Fibroblast of skin of back (primary cell): Measurements from ENCODE around the gene TEX55. TPM values are rescaled to one million over a fixed set of nuclear protein-coding genes. Genes with fewer than 3 reads are reported as not detected.
"Not testable (repeated sequence)": the region's sequence is repeated elsewhere in the genome, so short reads cannot be mapped to it uniquely, and the experiment has no call there.

Experiments used
- DNase-seq: peaks from one replicate; pipeline ENCODE4 v3.0.0-alpha.2; 2013
- polyA plus RNA-seq, 2 experiments: library from polyadenylated mRNA; unstranded; fragments of 120-200 nt; gene quantifications; one replicate each; pipeline ENCODE4 v1.2.1, GENCODE V29; 2013; ENCODE audit not compliant: insufficient read length in 2 of 2

The TEX55 gene
- polyA plus RNA-seq (2013, experiment 1 of 2; ENCODE audit: insufficient read length) = not detected
- polyA plus RNA-seq (2013, experiment 2 of 2; ENCODE audit: insufficient read length) = not detected

DNA sequence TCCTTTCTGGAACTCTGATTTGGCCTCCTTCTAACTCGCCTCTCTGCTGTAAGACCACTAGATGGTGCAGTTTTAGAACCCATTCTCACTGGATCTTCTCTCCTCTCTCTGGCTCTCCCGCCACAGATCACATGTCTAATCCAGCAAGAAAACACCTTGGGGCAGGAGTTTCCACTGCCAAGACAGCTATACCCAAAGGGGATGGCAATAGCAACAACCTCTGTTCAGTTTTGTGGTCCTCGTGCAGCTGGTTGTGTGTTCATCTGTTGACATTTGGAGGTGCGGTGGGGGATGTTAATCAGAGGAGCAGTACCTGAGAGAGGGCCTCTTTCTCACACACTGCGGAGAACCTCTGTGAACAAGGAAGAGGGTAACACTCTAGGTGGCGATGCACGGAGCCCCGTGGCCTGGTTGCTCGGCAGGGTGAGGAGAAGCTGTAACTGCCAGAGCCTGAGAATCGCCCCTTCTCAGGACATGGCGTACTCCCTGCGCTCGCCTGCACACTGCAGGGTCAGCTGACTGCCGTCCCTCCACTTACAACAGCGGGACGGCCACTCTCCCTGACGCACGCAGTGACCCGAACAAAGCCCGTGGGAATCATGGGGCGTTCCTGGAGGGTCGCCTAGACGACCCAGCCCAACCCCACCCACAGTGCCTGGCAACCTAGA lies at the start of gene TEX55:
Gene TEX55 (plus strand): TSS at position 666 of the 668 bp plus-strand sequence. CDS start 25 bp downstream, outside the sequence.
- peak; percentile 58 for DNase-seq

DNA sequence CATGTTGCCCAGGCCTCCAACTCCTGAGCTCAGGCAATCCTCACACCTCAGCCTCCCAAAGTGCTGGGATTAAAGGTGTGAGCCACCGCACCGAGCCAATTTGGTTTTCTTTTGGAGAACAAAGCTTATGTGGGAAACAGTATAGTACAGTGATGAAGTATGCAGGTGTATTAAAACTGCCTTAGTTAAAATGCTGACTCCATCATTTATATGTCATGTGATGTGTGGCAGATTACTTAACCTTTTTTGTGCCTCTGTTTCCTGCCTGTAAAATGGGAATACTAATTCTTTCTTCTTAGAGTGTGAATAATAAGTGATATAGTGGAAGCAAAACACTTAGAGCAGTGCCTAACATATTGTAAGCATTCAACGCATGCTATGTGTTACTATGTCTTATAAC lies 48.0 kb upstream of the TEX55 start:
- DNase-seq = no peak

- DNase-seq = peak; percentile 49
Observed at GRCh38 chr3:119098619-119099222, 47.2 kb upstream of the TEX55 start.

DNA sequence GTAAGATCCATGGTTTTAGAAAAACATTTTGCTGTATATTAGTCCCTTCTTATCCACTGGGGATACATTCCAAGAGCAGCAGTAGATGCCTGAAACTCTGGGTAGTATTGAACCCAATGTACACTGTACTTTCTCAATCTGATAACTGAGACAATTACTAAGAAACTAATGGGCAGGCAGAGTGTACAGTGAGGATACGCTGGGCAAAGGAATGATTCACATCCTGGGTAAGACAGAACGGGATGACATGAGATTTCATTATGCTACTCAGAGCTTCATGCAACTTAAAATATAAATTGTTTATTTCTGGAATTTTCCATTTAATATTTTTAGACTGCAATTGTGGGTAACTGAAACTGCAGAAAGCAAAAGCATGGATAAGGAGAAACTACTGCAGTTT lies 46.2 kb upstream of the TEX55 start:
- no peak for DNase-seq

DNA sequence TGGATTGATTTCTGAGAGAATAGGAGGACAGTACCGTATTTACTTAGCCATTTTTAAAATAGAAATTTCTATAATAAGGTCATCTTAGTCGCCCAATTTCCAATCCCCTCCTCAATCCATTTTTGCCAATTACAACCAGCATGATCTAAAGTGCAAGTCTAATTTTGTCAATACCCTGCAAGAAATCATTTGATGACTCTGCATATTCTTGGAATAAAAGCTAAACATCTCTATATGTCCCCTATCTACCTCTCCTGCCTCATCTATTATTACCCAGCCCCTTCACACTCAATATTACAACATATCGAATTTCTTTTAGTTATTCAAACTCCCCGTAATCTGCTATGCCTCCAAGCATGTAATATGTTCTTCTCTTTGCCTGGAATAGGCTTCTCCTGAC lies 41.9 kb upstream of the TEX55 start:
- DNase-seq = no peak

DNA sequence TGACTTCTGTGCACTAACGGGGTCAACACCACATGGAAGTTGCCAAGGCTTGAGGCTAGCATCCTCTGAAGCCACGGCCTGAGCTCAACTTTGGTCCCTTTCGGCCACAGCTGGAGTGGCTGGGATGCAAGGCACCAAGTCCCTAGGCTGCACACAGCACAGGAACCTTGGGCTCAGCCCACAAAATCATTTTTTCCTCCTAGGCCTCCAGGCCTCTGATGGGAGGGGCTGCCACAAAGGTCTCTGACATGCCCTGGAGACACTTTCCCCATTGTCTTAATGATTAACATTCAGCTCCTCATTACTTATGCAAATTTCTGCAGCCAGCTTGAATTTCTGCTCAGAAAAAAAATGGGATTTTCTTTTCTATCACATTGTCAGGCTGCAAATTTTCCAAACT lies 27.6 kb upstream of the TEX55 start:
- not testable (repeated sequence) for DNase-seq

- no peak for DNase-seq
Observed at GRCh38 chr3:119120480-119120879, 25.5 kb upstream of the TEX55 start.

DNA sequence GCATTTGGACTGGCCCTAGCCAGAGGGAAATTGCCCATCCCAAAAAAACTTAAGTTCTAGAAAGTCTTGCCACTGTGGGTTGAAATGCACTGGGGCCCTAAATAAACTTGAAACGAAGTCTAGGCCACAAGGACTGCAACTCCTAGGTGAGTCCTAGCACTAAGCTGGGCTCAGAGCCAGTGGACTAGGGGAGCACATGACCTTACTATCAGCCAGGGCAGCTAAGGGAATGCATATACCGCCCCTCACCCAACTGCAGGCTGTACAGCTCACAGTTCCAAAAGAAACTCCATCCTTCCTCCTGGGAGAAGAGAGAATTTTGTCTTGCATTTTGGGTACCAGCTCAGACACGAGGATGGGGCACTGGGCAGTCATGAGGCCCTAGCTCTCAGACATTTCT lies 23.6 kb upstream of the TEX55 start:
- DNase-seq = no peak

GRCh38 chr3:119125342-119125741 lies 20.6 kb upstream of the TEX55 start:
- no peak for DNase-seq

DNA sequence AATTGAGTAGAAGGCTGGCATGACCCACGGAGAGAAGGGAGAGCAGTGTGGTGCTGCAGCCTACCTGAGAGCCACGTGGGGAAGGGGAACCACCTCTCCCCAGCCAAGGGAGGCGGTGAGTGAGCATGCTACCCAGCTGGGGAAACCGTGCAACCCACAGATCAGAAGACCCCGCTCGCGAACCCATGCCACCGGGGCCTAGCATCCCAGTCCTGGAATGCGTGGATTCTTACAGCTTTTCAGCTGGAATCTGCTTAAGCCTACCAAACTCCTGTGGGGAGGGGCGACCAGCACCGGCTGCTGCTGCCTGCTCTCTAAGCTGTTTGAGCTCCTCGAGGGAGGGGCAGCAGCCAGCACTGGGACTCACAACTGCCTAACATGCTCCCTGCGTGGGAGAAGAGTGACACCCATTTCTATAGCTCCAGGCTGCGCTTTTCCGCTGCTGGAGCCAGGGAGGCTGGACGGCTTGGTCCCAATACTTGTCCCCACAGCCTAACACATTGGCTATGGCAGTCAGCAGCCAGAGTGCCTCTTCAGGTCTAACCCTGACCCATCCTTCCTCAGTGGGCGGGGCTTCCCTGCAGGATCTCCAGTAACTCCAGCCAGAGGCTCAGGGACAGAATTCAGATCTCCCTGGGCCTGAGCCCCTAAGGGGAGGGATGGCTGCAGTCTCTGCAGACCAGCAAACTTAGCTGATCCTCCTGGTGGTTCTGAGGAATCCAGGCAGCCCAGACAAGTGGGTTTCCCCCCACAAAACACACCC lies 20.0 kb upstream of the TEX55 start:
- DNase-seq = no peak

DNA sequence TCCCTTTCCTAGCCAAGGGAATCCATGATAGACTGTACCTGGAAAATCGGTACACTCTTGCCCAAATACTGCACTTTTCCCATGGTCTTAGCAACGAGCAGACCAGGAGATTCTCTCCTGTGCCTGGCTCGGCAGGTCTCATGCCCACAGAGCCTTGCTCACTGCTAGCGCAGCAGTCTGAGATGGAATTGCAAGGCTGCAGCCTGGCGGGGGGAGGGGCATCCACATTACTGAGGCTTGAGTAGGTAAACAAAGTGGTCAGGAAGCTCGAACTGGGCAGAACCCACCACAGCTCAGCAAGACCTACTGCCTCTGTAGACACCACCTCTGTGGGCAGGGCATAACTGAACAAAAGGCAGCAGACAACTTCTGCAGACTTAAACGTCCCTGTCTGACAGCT lies 15.7 kb upstream of the TEX55 start:
- DNase-seq = not testable (repeated sequence)

DNA sequence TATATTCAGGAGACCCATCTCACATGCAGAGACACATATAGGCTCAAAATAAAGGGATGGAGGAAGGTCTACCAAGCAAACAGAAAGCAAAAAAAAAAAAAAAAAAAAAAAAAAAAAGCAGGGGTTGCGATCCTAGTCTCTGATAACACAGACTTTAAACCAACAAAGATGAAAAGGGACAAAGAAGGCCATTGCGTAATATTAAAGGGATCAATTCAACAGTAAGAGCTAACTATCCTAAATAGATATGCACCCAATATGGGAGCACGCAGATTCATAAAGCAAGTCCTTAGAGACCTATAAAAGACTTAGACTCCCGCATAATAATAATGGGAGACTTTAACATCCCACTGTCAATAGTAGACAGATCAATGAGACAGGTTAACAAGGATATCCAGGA lies 13.7 kb upstream of the TEX55 start:
- DNase-seq = not testable (repeated sequence)

DNA sequence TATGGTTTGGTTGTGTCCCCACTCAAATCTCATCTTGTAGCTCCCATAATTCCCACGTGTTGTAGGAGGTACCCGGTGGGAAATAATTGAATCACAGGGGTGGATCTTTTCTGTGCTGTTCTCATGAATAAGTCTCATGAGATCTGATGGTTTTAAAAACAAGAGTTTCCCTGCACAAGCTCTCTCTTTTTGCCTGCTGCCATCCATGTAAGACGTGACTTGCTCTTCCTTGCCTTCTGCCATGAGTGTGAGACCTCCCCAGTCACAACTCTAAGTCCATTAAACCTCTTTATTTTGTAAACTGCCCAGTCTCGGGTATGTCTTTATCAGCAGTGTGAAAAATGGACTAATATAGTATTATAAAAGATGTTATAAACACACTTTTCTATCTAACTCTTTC lies 6.6 kb upstream of the TEX55 start:
- DNase-seq = not testable (repeated sequence)

GRCh38 chr3:119140466-119140865 lies 5.5 kb upstream of the TEX55 start:
- DNase-seq = no peak

- no peak for DNase-seq
Observed at GRCh38 chr3:119145128-119145499, 851 bp upstream of the TEX55 start.

DNA sequence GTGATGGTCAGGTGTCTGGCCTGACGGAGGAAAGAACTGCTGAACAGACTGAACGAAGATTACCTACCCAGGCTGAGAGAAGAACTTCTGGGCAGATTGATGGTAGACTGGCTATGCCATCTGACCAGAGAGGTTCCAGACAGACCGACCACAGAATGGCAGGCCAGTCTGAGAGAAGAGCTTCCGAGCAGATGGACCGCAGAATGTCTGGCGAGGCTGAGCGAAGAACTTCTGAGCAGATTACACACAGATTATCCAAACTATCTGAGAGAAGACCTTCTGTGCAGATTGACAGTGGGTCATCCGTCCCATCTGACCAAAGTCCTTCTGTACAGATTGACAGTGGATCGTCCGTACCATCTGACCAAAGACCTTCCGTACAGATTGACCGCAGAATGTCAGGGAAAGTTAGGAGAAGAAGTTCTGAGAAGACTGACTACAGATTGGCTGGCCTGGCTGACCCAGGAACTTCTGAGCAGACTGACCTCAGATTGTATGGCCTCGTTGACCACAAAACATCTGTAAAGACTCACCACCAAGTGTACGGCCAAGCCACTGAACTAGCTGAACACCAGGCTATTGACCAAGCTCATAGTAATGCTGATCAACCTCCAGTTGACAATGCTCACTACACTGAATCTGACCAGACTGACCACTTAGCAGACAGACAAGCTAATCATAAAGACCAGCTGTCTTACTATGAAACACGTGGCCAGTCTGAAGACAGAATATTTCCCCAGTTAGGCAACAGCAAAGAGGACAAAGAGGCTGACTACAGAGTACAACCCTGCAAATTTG lies 812 bp downstream of the TEX55 start:
- no peak for DNase-seq

- DNase-seq = no peak
Observed at GRCh38 chr3:119147494-119147893, 1.5 kb downstream of the TEX55 start.

DNA sequence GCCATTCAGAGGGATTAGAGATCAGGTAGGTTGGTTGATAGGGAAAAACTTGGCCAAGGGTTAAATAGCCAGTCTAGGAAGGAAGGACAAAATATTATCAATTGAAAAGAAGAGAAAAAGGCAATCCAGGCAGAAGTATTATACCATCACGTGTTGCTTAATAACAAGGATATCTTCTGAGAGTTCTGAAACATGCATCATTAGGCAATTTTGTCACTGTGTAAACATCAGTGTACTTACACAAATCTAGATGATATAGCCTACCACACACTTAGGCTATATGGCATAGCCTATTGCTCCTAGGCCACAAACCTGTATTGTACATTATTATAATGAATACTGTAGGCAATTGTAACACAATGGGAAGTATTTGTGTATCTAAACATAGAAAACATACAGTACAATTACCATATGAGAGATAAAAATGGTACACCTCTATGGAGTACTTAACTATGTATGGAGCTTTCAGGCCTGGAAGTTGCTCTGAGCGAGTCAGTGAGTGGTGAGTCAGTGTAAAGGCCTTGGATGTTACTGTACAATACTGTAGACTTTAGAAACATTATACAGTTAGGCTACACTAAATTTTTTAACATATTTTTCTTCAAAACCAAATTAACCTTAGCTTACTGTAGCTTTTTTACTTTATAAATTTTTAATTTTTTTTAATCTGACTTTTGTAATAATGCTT lies 2.7 kb downstream of the TEX55 start:
- peak; percentile 76 for DNase-seq

DNA sequence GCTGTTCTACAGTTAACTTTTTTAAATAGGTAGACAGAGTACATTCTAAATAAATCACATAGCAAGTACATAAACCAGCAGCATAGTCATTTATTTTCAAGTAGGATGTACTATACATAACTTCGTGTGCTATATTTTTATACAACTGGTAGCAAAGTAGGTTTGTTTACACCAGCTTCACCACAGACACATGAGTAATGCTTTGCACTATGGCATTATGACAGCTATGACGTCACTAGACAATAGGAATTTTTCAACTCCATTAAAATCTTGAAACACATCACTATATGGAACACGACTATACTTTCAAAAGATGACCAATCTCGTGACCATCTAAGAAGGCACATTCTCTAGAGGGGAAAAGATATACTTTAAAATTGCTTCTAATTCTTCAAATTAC lies 3.5 kb downstream of the TEX55 start:
- peak; percentile 71 for DNase-seq

DNA sequence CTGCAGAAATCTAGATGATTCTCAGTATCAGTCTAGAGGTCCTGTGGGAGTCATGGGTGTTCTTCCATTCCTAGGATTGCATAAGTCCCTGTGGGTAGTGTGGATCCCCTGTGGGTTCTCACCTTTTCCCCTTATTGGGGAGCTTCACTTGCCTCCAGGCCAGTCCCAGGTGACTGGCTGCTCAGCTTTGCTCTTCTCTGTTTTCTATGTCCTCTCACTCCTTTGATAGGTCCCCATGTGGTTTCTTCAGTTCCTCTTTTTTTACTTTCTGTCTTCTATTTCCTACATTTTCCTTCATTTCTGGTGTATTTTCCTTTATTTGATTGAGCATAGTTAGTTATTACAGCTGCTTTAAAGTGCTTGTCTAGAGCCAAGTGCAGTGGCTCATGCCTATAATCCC lies 10.9 kb downstream of the TEX55 start:
- no peak for DNase-seq

DNA sequence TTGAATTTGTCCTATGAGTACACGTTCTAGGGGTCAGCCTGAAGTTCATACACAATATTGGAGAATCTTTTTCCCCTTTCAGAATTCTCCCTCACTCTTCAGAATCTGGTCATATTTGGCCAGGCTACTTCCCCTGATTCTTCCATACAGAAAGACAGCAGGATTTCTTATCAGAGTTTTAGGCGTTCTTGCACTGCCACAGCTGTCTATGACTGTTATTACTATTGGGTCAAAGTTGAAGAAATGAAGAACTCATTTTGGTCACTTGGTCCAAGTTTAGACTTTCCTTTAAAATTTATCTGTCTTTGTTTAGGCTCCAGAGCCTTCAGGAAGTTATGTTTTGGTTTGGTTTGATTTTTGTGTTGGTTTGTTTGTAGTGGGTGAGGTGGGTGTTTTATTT lies 12.0 kb downstream of the TEX55 start:
- no peak for DNase-seq

- no peak for DNase-seq
Observed at GRCh38 chr3:119160361-119160760, 14.4 kb downstream of the TEX55 start.
